Tibial nerve (tissue), 3 donors: ENCODE measurements around the gene PKNOX2.

ENCODE experiments used
- CTCF ChIP-seq, 5 experiments: fragments of 200-600 bp in 3 of 5; fragments of 450-650 bp in 2 of 5; sonication (generic) in 3 of 5; IDR thresholded peaks; one replicate each; pipeline ENCODE4 v1.5.1; 2016 to 2019; ENCODE audit warnings: antibody characterized with exemption in 5 of 5, mild to moderate bottlenecking in 3 of 5, moderate library complexity in 2 of 5
- POLR2A ChIP-seq, 2 donors: fragments of 450-650 bp; IDR thresholded peaks; one replicate each; pipeline ENCODE4 v1.6.1; 2017; ENCODE audit warnings: antibody characterized with exemption in 2 of 2, mild to moderate bottlenecking in 2 of 2, moderate library complexity in 2 of 2

- TF ChIP-seq CTCF (IDR thresholded peaks at IDR 0.05) (no peak), POLR2A (IDR thresholded peaks at IDR 0.05) (no peak)
Measured at GRCh38 chr11:125215976-125216375, 51.4 kb downstream of the PKNOX2 start.
